ENCODE measurements around the gene SIK3.
"Not testable (repeated sequence)": the region's sequence is repeated elsewhere in the genome, so short reads cannot be mapped to it uniquely, and the experiment has no call there.

The SIK3 gene

DNA sequence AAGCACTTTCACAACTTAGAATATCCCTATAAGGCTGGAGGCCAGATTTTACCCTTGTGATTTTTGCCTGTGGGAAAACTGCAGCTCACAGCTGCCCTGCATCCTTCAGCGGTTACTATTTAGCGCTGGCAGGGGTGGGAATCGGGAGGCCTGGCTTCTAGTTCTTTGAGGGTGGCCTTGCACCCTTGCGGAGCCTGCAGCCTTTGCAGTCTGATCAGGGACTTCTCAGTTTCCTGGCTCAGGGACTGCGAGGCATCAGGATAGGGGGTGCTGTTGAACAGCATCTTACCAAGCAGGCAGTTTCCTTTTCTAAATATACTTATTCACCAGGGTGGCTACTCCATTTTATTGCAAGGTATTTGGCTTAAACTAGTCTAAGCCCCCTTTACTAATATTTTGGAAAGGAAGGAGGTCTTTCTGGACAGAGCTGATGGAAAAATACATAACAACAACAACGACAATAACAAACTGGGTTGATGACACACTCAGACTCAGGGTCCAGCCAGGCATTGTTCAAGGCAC, 257.9 kb downstream of the SIK3 start:
- no peak for DNase-seq (ENCODE audit: low read depth)

DNA sequence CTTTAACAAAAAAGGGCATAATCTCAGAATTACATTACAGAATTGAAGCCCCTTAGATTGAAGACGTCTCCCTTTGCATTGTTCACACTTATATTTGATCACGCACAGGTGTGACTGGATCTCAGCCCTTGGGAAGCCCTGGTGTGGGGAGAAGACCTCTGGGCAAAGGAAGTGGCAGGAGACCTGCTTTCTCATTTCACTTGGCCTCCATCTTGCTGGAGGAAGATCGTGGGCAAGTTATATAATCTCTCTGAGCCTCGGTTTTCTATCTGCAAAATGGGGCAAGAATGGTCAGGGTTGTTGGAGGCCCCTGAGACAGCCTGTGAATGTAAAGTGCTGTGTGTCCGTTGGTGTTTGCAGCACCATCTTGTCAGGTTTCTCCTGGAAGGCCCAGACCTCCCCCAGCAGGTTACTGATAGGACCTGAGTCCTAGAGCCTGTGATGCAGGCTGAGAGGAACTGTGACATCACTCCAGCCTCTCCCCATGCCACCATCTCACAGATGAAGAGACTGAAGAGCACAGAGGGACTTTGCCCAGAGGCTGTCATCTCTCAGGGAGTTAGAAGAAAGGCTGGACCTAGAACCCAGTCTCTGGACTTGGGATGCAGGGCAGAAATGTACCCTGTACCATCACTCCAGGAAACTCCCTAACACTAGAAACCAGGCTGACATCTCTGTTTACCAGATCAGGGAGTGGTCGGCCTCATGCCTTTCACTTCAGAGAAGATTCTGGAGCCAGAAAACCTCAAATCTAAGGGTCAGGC, 259.7 kb downstream of the SIK3 start:
- no peak for DNase-seq (ENCODE audit: low read depth)

DNA sequence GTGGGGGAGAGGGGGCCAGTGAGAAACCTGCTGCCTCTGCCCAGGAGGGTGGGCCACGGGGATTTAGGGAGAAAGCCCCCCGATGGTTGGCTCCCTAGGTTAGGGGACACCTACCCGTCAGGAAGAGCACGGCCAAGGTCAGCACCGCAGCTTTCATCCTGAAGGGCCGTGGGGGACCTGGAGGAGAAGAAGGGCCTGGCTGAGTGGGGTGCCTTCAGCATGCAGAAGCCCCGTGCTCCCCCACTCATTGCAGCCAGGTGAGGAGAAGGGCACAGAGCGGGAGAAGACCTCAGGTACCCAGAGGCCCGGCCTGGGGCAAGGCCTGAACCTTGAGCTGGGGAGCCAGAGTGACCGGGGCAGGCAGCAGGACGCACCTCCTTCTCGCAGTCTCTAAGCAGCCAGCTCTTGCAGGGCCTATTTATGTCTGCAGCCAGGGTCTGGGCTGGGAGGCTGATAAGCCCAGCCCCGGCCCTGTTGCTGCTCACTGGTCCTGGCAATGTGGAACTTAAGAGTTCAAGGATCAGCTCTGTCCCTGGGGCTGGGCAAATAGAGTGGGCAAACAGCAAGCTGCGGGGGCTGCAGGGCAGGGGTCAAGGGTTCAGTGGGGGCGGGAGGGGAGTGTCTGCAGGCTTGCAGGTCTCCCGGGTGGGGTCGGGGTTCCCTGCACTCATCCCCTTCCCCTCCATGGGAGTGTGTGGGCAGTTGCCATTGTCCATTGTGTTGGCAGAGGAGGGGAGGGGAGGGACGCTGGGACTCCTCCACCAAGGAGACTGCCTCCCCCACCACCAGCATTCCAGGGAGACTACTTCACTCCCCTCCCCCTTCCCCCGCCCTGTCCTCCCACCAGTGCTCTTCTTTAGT, 260.8 kb downstream of the SIK3 start, which contains the start of gene APOA1:
Gene APOA1 (minus strand): TSS at position 392 of the 861 bp plus-strand sequence. CDS start 235 bp downstream, at position 157.
- no peak for DNase-seq (ENCODE audit: low read depth)

DNA sequence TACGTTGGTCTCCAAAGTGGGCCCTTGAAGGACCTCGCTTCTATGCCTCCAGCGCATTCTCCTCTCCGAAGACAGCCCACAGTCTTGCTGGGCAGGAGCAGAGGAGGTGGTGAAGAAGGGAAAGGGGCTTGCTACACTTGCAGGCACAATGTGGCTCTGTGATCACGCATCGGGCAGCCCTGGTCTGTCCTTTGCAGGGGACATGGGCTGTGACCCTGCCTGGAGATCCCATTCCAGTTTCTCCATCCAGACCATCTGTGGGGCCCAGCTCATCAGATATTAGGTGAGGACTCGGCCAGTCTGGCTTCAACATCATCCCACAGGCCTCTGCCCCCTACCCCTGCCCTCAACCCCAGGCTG, 261.6 kb downstream of the SIK3 start:
- no peak for DNase-seq (ENCODE audit: low read depth)

DNA sequence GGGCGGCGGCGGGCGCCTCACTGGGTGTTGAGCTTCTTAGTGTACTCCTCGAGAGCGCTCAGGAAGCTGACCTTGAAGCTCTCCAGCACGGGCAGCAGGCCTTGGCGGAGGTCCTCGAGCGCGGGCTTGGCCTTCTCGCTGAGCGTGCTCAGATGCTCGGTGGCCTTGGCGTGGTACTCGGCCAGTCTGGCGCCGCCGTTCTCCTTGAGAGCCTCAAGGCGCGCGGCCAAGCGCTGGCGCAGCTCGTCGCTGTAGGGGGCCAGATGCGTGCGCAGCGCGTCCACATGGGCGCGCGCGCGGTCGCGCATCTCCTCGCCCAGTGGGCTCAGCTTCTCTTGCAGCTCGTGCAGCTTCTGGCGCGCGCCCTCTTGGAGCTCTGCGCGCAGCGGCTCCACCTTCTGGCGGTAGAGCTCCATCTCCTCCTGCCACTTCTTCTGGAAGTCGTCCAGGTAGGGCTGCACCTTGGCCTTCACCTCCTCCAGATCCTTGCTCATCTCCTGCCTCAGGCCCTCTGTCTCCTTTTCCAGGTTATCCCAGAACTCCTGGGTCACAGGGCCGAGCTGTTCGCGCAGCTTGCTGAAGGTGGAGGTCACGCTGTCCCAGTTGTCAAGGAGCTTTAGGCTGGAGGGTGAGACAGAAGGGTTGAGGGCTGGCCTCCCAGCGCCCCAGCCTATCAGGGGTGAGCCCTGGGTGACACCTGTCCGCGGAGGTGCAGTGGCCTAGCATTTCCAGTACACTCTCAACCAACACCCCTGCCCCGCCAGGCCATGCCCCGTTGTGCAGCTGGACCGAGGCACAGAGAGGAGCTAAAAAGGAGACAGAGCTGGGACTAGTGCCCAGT, 262.2 kb downstream of the SIK3 start:
- DNase-seq (ENCODE audit: low read depth): peak; percentile 71

- DNase-seq (ENCODE audit: low read depth): no peak
These were observed 263.0 kb downstream of the SIK3 start for GRCh38 chr11:116835042-116835772.

GRCh38 chr11:116834535-116835041, 263.6 kb downstream of the SIK3 start:
- DNase-seq (ENCODE audit: low read depth): not testable (repeated sequence)

- DNase-seq (ENCODE audit: low read depth): no peak
These were observed 264.3 kb downstream of the SIK3 start for GRCh38 chr11:116833816-116834534.

DNA sequence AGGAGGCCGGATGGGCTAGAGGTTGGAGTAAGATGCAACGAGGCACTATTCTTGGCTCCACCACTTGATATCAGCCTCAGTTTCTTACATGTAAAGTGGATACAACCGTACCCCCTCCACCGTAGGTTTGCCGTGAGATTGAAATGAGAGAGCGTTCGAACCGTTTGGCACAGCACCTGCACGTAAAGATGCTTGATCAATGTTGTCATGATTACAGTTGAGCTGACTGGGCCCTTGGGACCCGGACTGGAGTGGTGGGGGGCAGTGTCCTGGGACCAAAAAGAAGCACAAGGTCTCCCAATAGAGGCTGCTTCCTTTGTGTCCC, 264.8 kb downstream of the SIK3 start:
- DNase-seq (ENCODE audit: low read depth): no peak

GRCh38 chr11:116832350-116833290, 265.6 kb downstream of the SIK3 start:
- DNase-seq (ENCODE audit: low read depth): no peak

DNA sequence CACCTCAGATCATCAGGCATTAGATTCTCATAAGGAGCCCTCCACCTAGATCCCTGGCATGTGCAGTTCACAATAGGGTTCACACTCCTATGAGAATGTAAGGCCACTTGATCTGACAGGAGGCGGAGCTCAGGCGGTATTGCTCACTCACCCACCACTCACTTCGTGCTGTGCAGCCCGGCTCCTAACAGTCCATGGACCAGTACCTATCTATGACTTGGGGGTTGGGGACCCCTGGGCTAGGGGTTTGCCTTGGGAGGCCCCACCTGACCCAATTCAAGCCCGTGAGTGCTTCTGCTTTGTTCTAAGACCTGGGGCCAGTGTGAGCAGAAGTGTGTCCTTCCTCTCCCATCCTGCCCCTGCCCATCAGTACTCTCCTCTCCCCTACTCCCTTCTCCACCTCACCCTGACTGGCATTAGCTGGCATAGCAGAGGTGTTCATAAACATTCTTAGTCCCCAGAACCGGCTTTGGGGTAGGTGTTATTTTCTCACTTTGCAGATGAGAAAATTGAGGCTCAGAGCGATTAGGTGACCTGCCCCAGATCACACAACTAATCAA, 266.4 kb downstream of the SIK3 start:
- no peak for DNase-seq (ENCODE audit: low read depth)

GRCh38 chr11:116830184-116830912, 267.9 kb downstream of the SIK3 start:
- DNase-seq (ENCODE audit: low read depth): no peak

GRCh38 chr11:116829525-116830183, 268.6 kb downstream of the SIK3 start, which contains the start of gene APOC3:
TSS of gene APOC3 (plus strand) at chr11:116829907. CDS start at chr11:116830583, 676 bp downstream.
- DNase-seq (ENCODE audit: low read depth): no peak

- DNase-seq (ENCODE audit: low read depth): no peak
These were observed 269.4 kb downstream of the SIK3 start for GRCh38 chr11:116828632-116829524.

DNA sequence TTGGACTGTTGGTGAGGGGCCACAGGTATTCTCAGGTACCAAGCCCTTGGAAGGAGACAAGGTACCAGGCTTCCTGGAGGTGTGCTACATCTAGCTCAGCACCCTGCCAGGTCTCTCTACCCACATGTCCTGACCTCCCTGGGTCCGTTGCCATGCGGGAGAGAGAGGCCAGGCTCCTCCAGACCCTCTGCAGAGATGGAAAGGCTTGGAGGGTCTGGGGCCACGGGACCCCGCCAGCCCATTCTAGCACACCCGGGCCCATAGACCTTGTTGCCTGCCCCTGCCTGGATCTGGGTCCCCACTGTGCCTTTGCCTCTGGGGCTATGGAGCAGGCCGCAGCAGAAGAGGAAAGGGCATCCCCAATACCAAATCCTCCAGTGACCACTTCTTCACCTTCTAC, 270.8 kb downstream of the SIK3 start:
- DNase-seq (ENCODE audit: low read depth): no peak

DNA sequence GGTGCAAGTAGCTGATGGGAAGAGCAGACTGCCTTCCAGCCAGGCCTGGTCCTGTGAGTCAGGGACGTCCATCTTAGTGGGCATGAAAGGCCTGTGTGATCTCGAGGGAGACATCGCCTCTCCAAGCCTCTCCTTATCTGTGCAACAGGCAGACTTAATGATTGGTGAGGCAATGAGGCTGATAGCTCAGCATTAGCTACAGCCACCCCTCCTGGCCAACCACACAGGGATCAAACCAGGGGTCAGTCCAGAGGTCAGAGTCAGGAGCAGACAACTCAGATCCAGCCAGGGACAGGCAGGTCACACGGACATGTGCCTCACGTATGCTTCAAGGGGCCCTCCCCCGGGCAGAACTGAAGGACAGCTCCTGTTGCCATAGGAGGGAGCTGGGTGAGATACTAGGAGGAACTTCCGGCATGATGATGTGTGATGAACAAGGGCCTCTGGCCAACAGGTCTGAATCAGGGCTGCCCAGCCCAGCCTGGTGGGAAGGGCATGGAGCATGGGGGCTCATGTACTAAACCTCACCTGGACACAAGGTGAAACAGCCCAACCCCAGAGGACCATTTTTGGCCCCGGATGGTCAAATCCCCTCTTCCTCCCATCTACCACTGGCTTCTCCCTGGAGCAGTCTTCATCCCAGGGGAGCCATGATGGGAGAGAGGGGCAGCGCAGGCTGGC, 271.3 kb downstream of the SIK3 start:
- no peak for DNase-seq (ENCODE audit: low read depth)

Measured in T follicular helper cell (primary cell).